GM12874 (cell line): ENCODE results near the gene GOLT1A.

Experiments
- TF ChIP-seq, protein P1 (sequence below): IDR thresholded peaks from 2 replicates; pipeline ENCODE4 v1.5.1; 2011; ENCODE audit warnings: low read depth, mild to moderate bottlenecking, control low read depth, low read length, moderate library complexity; ENCODE audit not compliant: insufficient read depth

GOLT1A gene

DNA sequence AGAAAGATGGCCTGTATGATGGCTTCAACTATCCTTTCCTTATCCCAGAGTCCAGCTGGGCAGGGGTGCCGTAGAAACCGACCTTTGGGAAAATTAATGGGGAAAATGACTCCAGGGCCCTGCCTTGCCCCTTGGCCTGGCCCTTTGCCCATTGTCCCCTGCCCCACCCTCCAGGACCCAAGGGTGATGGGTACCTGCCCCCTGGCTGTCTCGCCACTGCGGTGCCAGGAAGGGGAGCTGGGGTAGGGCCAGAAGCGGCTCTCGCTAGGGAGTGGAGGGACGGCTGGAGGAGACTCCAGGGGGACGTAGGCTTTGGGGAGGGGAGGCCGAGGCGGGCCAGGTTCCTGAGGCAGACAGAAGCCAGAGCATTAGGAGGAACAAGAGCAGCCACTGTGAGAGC lies 29.1 kb upstream of the GOLT1A start:
- TF ChIP-seq, protein P1, sequence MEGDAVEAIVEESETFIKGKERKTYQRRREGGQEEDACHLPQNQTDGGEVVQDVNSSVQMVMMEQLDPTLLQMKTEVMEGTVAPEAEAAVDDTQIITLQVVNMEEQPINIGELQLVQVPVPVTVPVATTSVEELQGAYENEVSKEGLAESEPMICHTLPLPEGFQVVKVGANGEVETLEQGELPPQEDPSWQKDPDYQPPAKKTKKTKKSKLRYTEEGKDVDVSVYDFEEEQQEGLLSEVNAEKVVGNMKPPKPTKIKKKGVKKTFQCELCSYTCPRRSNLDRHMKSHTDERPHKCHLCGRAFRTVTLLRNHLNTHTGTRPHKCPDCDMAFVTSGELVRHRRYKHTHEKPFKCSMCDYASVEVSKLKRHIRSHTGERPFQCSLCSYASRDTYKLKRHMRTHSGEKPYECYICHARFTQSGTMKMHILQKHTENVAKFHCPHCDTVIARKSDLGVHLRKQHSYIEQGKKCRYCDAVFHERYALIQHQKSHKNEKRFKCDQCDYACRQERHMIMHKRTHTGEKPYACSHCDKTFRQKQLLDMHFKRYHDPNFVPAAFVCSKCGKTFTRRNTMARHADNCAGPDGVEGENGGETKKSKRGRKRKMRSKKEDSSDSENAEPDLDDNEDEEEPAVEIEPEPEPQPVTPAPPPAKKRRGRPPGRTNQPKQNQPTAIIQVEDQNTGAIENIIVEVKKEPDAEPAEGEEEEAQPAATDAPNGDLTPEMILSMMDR: no peak

DNA sequence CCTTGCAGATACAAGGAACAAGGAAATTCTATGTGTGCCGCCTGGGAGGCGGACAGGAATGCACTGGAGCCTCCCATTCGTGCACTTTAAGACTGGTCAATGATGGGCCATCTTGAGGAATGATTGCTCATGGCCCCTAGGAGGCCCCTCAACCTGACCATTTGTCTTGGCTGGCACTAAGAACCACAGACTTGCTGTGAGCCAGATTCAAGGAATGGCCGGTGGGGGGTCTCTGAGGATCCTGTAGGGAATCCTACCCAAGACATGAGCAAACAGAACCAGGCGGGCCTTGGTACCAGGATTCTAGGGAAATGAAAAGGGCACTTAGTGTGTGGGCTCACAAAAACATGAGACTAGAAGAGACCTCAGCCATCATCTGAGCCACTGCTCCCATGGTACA lies 28.1 kb upstream of the GOLT1A start:
- TF ChIP-seq, protein P1: no peak

DNA sequence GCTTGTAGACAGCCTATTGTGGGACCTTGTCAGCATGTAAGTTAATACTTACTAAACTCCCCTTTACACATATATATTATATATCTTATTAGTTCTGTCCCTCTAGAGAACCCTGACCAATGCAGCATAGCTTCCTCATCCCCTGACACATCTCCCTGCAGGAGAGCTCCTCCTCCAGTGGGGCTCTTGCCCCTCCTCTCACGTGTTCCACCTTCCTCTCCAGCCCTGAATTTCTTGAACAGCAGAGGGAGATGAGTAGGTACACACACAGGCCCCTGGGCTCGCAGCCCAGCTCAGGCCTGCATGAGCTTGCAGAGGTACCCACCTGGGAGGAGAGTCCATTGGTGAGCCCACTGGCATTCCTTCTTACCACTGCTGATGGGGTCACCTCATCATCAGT lies 27.3 kb upstream of the GOLT1A start:
- TF ChIP-seq, protein P1: no peak

DNA sequence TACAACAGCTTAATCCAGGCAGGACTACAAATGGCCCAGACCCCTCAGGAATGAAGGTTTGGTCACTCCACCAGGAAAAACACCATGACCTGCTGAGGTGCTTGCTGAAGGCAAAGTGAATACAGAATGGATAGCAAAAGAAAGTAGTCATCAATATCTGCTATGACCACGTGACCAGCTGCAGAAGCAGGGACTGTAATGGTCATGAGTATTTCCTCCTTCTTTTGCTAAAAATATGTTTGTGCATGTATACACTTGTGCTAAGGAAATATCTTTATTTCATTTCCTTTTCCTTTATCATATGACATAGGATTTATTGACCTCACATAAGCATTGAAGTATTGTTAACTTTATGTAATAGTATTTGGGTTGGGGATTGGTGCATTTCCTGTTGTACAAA lies 26.4 kb upstream of the GOLT1A start:
- TF ChIP-seq, protein P1: no peak

DNA sequence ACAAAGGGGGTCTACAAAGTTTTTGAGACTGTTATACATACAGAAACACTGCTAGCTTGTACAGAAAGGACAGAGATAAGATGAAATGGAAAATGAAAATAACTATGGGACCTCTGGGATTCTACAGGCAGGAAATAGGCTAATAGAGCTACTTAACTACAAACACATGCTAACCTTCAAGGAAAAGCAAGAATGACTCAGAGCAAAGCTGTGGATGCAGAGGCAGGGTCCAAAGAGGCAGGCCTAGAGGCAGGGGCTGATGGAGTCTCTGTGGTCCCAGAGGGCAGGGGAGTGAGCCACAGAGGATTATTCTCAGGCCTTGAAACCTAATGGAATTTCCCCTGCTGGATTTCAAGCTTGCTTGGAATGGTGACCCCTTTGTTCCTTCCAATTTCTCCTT lies 18.7 kb upstream of the GOLT1A start:
- TF ChIP-seq, protein P1: no peak

DNA sequence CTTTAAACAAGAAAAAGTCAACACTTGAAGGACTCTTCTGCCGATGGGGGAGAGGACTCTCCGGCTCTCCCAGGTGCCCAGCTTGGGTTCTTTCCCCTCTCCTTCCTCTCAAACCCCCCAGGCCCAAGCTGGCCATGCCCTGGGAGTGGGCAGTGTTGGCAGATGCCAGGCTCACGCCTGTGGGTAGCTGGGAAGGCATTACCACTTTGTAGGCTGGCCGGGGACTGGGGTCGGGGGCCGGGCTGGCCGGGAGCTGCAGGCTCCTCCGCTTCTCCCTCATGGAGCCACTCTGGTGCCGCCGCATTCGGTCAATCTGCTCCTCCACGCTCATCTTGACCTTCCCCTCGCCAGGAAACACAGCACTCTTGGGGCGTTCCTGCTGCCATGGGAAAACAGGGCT lies 16.4 kb upstream of the GOLT1A start:
- TF ChIP-seq, protein P1: no peak

DNA sequence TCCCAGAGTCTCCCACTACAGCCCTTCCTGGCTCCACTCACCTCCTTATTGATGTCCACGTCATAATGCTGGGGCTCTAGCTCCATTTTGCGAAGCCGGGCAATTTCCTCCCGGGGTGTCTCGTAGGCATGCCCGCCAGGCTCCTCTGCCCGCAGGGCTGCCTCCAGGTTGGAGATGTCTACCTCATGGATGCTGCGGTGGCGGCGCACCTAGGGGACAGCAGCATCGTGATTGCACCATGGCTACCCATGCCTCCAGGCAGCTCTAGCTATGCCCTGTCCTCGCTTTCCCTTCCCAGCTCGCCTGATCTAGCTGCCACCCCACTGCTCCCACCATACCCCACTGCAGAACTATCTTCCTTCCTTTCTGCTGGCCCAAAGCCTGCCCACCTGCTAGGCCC lies 15.1 kb upstream of the GOLT1A start:
- TF ChIP-seq, protein P1: no peak
